Measurements from ENCODE around the gene IGSF8. TPM values are rescaled to one million over a fixed set of nuclear protein-coding genes. Genes with fewer than 3 reads are reported as not detected.

IGSF8 gene
- total and polyA plus RNA-seq, 2 of the 8 experiments (the other 6 are each of a cell fraction or from before 2014, with no cell fraction given): 69.6 to 132 TPM

GRCh38 chr1:160069460-160070231, 28.8 kb downstream of the IGSF8 start, which contains the start of gene KCNJ10 (continued):
- TF ChIP-seq BACH1 (IDR thresholded peaks at IDR 0.05; ENCODE audit: low read length) (no peak), SP1 (IDR thresholded peaks at IDR 0.05; ENCODE audit: low read depth, low read length) (no peak)
- TF ChIP-seq, protein P1, sequence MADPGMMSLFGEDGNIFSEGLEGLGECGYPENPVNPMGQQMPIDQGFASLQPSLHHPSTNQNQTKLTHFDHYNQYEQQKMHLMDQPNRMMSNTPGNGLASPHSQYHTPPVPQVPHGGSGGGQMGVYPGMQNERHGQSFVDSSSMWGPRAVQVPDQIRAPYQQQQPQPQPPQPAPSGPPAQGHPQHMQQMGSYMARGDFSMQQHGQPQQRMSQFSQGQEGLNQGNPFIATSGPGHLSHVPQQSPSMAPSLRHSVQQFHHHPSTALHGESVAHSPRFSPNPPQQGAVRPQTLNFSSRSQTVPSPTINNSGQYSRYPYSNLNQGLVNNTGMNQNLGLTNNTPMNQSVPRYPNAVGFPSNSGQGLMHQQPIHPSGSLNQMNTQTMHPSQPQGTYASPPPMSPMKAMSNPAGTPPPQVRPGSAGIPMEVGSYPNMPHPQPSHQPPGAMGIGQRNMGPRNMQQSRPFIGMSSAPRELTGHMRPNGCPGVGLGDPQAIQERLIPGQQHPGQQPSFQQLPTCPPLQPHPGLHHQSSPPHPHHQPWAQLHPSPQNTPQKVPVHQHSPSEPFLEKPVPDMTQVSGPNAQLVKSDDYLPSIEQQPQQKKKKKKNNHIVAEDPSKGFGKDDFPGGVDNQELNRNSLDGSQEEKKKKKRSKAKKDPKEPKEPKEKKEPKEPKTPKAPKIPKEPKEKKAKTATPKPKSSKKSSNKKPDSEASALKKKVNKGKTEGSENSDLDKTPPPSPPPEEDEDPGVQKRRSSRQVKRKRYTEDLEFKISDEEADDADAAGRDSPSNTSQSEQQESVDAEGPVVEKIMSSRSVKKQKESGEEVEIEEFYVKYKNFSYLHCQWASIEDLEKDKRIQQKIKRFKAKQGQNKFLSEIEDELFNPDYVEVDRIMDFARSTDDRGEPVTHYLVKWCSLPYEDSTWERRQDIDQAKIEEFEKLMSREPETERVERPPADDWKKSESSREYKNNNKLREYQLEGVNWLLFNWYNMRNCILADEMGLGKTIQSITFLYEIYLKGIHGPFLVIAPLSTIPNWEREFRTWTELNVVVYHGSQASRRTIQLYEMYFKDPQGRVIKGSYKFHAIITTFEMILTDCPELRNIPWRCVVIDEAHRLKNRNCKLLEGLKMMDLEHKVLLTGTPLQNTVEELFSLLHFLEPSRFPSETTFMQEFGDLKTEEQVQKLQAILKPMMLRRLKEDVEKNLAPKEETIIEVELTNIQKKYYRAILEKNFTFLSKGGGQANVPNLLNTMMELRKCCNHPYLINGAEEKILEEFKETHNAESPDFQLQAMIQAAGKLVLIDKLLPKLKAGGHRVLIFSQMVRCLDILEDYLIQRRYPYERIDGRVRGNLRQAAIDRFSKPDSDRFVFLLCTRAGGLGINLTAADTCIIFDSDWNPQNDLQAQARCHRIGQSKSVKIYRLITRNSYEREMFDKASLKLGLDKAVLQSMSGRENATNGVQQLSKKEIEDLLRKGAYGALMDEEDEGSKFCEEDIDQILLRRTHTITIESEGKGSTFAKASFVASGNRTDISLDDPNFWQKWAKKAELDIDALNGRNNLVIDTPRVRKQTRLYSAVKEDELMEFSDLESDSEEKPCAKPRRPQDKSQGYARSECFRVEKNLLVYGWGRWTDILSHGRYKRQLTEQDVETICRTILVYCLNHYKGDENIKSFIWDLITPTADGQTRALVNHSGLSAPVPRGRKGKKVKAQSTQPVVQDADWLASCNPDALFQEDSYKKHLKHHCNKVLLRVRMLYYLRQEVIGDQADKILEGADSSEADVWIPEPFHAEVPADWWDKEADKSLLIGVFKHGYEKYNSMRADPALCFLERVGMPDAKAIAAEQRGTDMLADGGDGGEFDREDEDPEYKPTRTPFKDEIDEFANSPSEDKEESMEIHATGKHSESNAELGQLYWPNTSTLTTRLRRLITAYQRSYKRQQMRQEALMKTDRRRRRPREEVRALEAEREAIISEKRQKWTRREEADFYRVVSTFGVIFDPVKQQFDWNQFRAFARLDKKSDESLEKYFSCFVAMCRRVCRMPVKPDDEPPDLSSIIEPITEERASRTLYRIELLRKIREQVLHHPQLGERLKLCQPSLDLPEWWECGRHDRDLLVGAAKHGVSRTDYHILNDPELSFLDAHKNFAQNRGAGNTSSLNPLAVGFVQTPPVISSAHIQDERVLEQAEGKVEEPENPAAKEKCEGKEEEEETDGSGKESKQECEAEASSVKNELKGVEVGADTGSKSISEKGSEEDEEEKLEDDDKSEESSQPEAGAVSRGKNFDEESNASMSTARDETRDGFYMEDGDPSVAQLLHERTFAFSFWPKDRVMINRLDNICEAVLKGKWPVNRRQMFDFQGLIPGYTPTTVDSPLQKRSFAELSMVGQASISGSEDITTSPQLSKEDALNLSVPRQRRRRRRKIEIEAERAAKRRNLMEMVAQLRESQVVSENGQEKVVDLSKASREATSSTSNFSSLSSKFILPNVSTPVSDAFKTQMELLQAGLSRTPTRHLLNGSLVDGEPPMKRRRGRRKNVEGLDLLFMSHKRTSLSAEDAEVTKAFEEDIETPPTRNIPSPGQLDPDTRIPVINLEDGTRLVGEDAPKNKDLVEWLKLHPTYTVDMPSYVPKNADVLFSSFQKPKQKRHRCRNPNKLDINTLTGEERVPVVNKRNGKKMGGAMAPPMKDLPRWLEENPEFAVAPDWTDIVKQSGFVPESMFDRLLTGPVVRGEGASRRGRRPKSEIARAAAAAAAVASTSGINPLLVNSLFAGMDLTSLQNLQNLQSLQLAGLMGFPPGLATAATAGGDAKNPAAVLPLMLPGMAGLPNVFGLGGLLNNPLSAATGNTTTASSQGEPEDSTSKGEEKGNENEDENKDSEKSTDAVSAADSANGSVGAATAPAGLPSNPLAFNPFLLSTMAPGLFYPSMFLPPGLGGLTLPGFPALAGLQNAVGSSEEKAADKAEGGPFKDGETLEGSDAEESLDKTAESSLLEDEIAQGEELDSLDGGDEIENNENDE (IDR thresholded peaks at IDR 0.05; ENCODE audit: insufficient replicate concordance, low read length): no peak

Measured in H1 (cell line).